PC-3 (cell line): ENCODE results near the gene PLAAT3. TPM values are rescaled to one million over a fixed set of nuclear protein-coding genes. Genes with fewer than 3 reads are reported as not detected.

Source experiments
- ATAC-seq: fragments of 200-7000 bp; cut with Tn5 transposase; 2 replicates; pipeline ENCODE4 v1.9.1; 2020; ENCODE audit warnings: mild to moderate bottlenecking, moderate library complexity
- BruUV-seq: library from RNA; stranded (reverse); fragments of 400-500 nt; replicated peaks from 2 replicates; lab custom pipeline; 2021; lab: Mats Ljungman, UMichigan
- CTCF ChIA-PET: fragments of 300-600 bp; sonication (Branson Sonifier 250); formaldehyde crosslinking; loops from one replicate; lab custom pipeline; 2022; ENCODE audit warnings: antibody characterized with exemption; lab: Charles Lee
- POLR2A ChIA-PET: fragments of 300-600 bp; sonication (Branson Sonifier 250); formaldehyde crosslinking; loops from one replicate; lab custom pipeline; 2022; ENCODE audit warnings: antibody characterized with exemption; ENCODE audit not compliant: unreplicated experiment; lab: Charles Lee
- DNase-seq: peaks from one replicate; pipeline ENCODE4 v3.0.0-alpha.2; 2015
- H2AFZ ChIP-seq: fragments of 300-600 bp; sonication (generic); 2 replicates; pipeline ENCODE4 v1.6.0; 2016; ENCODE audit warnings: antibody characterized with exemption, low read length
- H3F3A ChIP-seq: fragments of 300-600 bp; sonication (generic); one replicate; pipeline ENCODE4 v1.6.0; 2017; ENCODE audit warnings: antibody characterized with exemption, low read length, control low read depth, mild to moderate bottlenecking; ENCODE audit not compliant: unreplicated experiment
- H3K27ac ChIP-seq: fragments of 300-600 bp; sonication (generic); 2 replicates; pipeline ENCODE4 v1.5.1; 2016; ENCODE audit warnings: mild to moderate bottlenecking, low read length
- H3K27me3 ChIP-seq: fragments of 300-600 bp; sonication (generic); 2 replicates; pipeline ENCODE4 v1.6.1; 2016; ENCODE audit warnings: low read length, mixed read lengths
- H3K36me3 ChIP-seq: fragments of 300-600 bp; sonication (generic); 2 replicates; pipeline ENCODE4 v1.6.1; 2016; ENCODE audit warnings: low read depth, mixed run types, low read length, mixed read lengths
- H3K4me1 ChIP-seq: fragments of 300-600 bp; sonication (generic); 2 replicates; pipeline ENCODE4 v1.5.1; 2016; ENCODE audit warnings: low read length; ENCODE audit not compliant: insufficient read depth
- H3K4me2 ChIP-seq: fragments of 300-600 bp; sonication (generic); 2 replicates; pipeline ENCODE4 v1.6.0; 2016; ENCODE audit warnings: low read length
- H3K4me3 ChIP-seq: fragments of 300-600 bp; sonication (generic); 2 replicates; pipeline ENCODE4 v1.5.1; 2016; ENCODE audit warnings: mild to moderate bottlenecking, low read length, mixed read lengths
- H3K79me2 ChIP-seq: fragments of 300-600 bp; sonication (generic); 2 replicates; pipeline ENCODE4 v1.6.1; 2017; ENCODE audit warnings: low read length, mixed read lengths
- H3K9ac ChIP-seq: fragments of 300-600 bp; sonication (generic); 2 replicates; pipeline ENCODE4 v1.6.0; 2016; ENCODE audit warnings: mild to moderate bottlenecking, low read length
- H3K9me2 ChIP-seq: fragments of 300-600 bp; sonication (generic); replicated peaks from 2 replicates; pipeline ENCODE4 v1.6.1; 2016; ENCODE audit warnings: mixed run types, low read length, mixed read lengths
- H3K9me3 ChIP-seq: fragments of 300-600 bp; sonication (generic); 2 replicates; pipeline ENCODE4 v1.6.1; 2016; ENCODE audit warnings: low read length, mixed read lengths
- H4K20me1 ChIP-seq: fragments of 300-600 bp; sonication (generic); 2 replicates; pipeline ENCODE4 v1.6.1; 2016; ENCODE audit warnings: low read length, mixed read lengths
- CTCF ChIP-seq: fragments of 300-600 bp; sonication (generic); conservative IDR thresholded peaks from 2 replicates; pipeline ENCODE4 v1.5.1; 2017; ENCODE audit warnings: antibody characterized with exemption, low read depth, mild to moderate bottlenecking, low read length
- EZH2 ChIP-seq: fragments of 300-600 bp; sonication (generic); IDR thresholded peaks from one replicate; pipeline ENCODE4 v1.6.1; 2017; ENCODE audit warnings: antibody characterized with exemption, mild to moderate bottlenecking, low read length; ENCODE audit not compliant: unreplicated experiment
- EZH2phosphoT487 ChIP-seq: fragments of 300-600 bp; sonication (generic); IDR thresholded peaks from 2 replicates; pipeline ENCODE4 v1.6.1; 2018; ENCODE audit warnings: mild to moderate bottlenecking, antibody characterized with exemption, low read length, borderline replicate concordance
- intact Hi-C: fragments of 100-400 bp; cut with micrococcal nuclease; formaldehyde crosslinking; loops from 2 replicates; pipeline ENCODE4 v1.9.0; 2023
- total RNA-seq: library from RNA; depleted of rRNA; stranded (reverse); fragments of >200 nt; gene quantifications from 2 replicates; pipeline ENCODE4 v1.2.3, GENCODE V29; 2014

PLAAT3 gene
- total RNA-seq, 1 experiment from 2014 or later, result 69.0 TPM

- H3K27me3 ChIP-seq, result no peaks in the 10 kb centered on the region
- ChIA-PET CTCF (no interaction called here), POLR2A (no interaction called here)
- H3K9me3 ChIP-seq, result no peaks in the 10 kb centered on the region
- no peaks in the 10 kb centered on the region for H3K36me3 ChIP-seq
- H3K4me3 ChIP-seq, result no peak overlapping the region
- no peaks in the 10 kb centered on the region for H3K9me2 ChIP-seq
- H3K27ac ChIP-seq, result peak overlapping the region; percentile 44
- no peak overlapping the region for H3K9ac ChIP-seq
- H4K20me1 ChIP-seq, result no peaks in the 10 kb centered on the region
- intact Hi-C loops, result no loop called here
- DNase-seq (peak; percentile 22), ATAC-seq (peak; percentile 23)
- H3F3A ChIP-seq, result no peaks in the 10 kb centered on the region
- no TSS peak for BruUV-seq
- TF ChIP-seq CTCF (no peak), EZH2 (no peak), EZH2phosphoT487 (no peak)
- H2AFZ ChIP-seq, result peak overlapping the region; percentile 51
- H3K79me2 ChIP-seq, result no peaks in the 10 kb centered on the region
- H3K4me1 ChIP-seq, result peaks cover 17% of the 10 kb centered on the region
- 0 out of 2 replicates have a peak overlapping the region, but pooled peaks have one; percentile 7 for H3K4me2 ChIP-seq
Observed at GRCh38 chr11:63553759-63554158, 60.5 kb downstream of the PLAAT3 start.

GRCh38 chr11:63552921-63553320 is 61.3 kb downstream of the PLAAT3 start:
- Histone ChIP-seq H3K9me2 (no peaks in the 10 kb centered on the region), H3K4me2 (no peak overlapping the region), H3K27me3 (no peaks in the 10 kb centered on the region), H4K20me1 (no peaks in the 10 kb centered on the region), H3F3A (no peaks in the 10 kb centered on the region), H3K4me1 (peaks cover 17% of the 10 kb centered on the region), H3K79me2 (no peaks in the 10 kb centered on the region), H2AFZ (peak overlapping the region; percentile 22), H3K9ac (no peak overlapping the region), H3K9me3 (no peaks in the 10 kb centered on the region), H3K27ac (peak overlapping the region; percentile 44), H3K4me3 (no peak overlapping the region), H3K36me3 (no peaks in the 10 kb centered on the region)
- TF ChIP-seq EZH2 (no peak), CTCF (no peak), EZH2phosphoT487 (no peak)
- BruUV-seq, result no TSS peak
- DNase-seq (peak; percentile 64), ATAC-seq (peak; percentile 88)
- intact Hi-C loops, result no loop called here
- ChIA-PET POLR2A (no interaction called here), CTCF (no interaction called here)

GRCh38 chr11:63551889-63552266 is 62.4 kb downstream of the PLAAT3 start:
- no peak for ATAC-seq
- no TSS peak for BruUV-seq
- H4K20me1 ChIP-seq, result no peaks in the 10 kb centered on the region
- H3K27me3 ChIP-seq, result no peaks in the 10 kb centered on the region
- no peaks in the 10 kb centered on the region for H3K9me2 ChIP-seq
- H2AFZ ChIP-seq, result no peak overlapping the region
- no peaks in the 10 kb centered on the region for H3K36me3 ChIP-seq
- DNase-seq, result no peak
- H3K27ac ChIP-seq, result no peak overlapping the region
- H3K4me1 ChIP-seq, result peaks cover 17% of the 10 kb centered on the region
- intact Hi-C loops, result no loop called here
- H3F3A ChIP-seq, result no peaks in the 10 kb centered on the region
- no peak overlapping the region for H3K9ac ChIP-seq
- H3K9me3 ChIP-seq, result no peaks in the 10 kb centered on the region
- no peaks in the 10 kb centered on the region for H3K79me2 ChIP-seq
- H3K4me2 ChIP-seq, result no peak overlapping the region
- CTCF ChIA-PET, result no interaction called here
- POLR2A ChIA-PET, result interaction anchor here (0.6 kb wide), 2 partner anchors 9 to 664 kb away, joined by 5 to 13 read pairs; no protein-coding TSS in a partner anchor
- H3K4me3 ChIP-seq, result no peak overlapping the region
- TF ChIP-seq CTCF (no peak), EZH2 (no peak), EZH2phosphoT487 (no peak)
